GM19372 (cell line): ENCODE measurements around the gene SCLY.
A peak's percentile ranks its signal among the peaks of the same experiment; 100 is the strongest.
"Not testable (repeated sequence)": the region's sequence is repeated elsewhere in the genome, so short reads cannot be mapped to it uniquely, and the experiment has no call there.

ENCODE experiments used
- ATAC-seq: cut with Tn5 transposase; IDR thresholded peaks from one replicate; pipeline ENCODE4 v1.9.1; 2021; ENCODE audit warnings: mild to moderate bottlenecking, low read depth, moderate library complexity; ENCODE audit not compliant: unreplicated experiment

SCLY gene

GRCh38 chr2:238060542-238061314 lies at the start of gene SCLY:
Gene SCLY, plus strand, starts transcription at chr2:238061001. Its CDS starts 54 bp downstream, at chr2:238061055.
- ATAC-seq = peak; percentile 93

GRCh38 chr2:238013806-238014205 lies 47.0 kb upstream of the SCLY start:
- ATAC-seq = no peak

GRCh38 chr2:238015705-238016104 lies 45.1 kb upstream of the SCLY start:
- no peak for ATAC-seq

GRCh38 chr2:238016526-238016925 lies 44.3 kb upstream of the SCLY start:
- no peak for ATAC-seq

GRCh38 chr2:238019962-238020361 lies 40.8 kb upstream of the SCLY start:
- no peak for ATAC-seq

- ATAC-seq = no peak
These were observed 40.0 kb upstream of the SCLY start for GRCh38 chr2:238020816-238021215.

- no peak for ATAC-seq
These were observed 39.5 kb upstream of the SCLY start for GRCh38 chr2:238021327-238021726.

GRCh38 chr2:238022594-238023157 lies 38.1 kb upstream of the SCLY start:
- ATAC-seq = no peak

- no peak for ATAC-seq
These were observed 37.2 kb upstream of the SCLY start for GRCh38 chr2:238023608-238024007.

- ATAC-seq = no peak
These were observed 35.8 kb upstream of the SCLY start for GRCh38 chr2:238024986-238025385.

GRCh38 chr2:238025741-238026360 lies 35.0 kb upstream of the SCLY start:
- ATAC-seq = no peak

- ATAC-seq = no peak
These were observed 33.7 kb upstream of the SCLY start for GRCh38 chr2:238027058-238027457.

- ATAC-seq = no peak
These were observed 33.0 kb upstream of the SCLY start for GRCh38 chr2:238027591-238028415.

GRCh38 chr2:238029853-238030252 lies 30.9 kb upstream of the SCLY start:
- no peak for ATAC-seq

GRCh38 chr2:238030422-238031155 lies 30.2 kb upstream of the SCLY start:
- ATAC-seq = no peak

- no peak for ATAC-seq
These were observed 29.1 kb upstream of the SCLY start for GRCh38 chr2:238031751-238032150.

- ATAC-seq = no peak
These were observed 28.0 kb upstream of the SCLY start for GRCh38 chr2:238032755-238033337.

- ATAC-seq = not testable (repeated sequence)
These were observed 26.8 kb upstream of the SCLY start for GRCh38 chr2:238033991-238034390.

- ATAC-seq = no peak
These were observed 22.6 kb upstream of the SCLY start for GRCh38 chr2:238038203-238038602.

- ATAC-seq = no peak
These were observed 21.6 kb upstream of the SCLY start for GRCh38 chr2:238039151-238039550.
